Smooth muscle cell (in vitro differentiated cells): ENCODE data around the gene TOP2B. TPM values are rescaled to one million over a fixed set of nuclear protein-coding genes. Genes with fewer than 3 reads are reported as not detected.

Experiments used
- DNase-seq: peaks from one replicate; lab custom pipeline; 2025; ENCODE audit not compliant: unreplicated experiment; lab: John Stamatoyannopoulos, UW
- H2AFZ ChIP-seq: fragments of 200-600 bp; sonication (generic); 2 replicates; pipeline ENCODE4 v1.6.0; 2016; ENCODE audit warnings: antibody characterized with exemption, low read depth, mild to moderate bottlenecking
- H3F3A ChIP-seq: fragments of 200-600 bp; sonication (generic); 2 replicates; pipeline ENCODE4 v1.6.0; 2017; ENCODE audit warnings: antibody characterized with exemption, low read depth
- H3K27ac ChIP-seq: fragments of 200-600 bp; sonication (generic); 2 replicates; pipeline ENCODE4 v1.5.1; 2016; ENCODE audit warnings: low read depth, mild to moderate bottlenecking
- H3K27me3 ChIP-seq: fragments of 200-600 bp; sonication (generic); 2 replicates; pipeline ENCODE4 v1.6.1; 2016; ENCODE audit warnings: low read depth, mild to moderate bottlenecking
- H3K36me3 ChIP-seq: fragments of 200-600 bp; sonication (generic); 2 replicates; pipeline ENCODE4 v1.5.1; 2016; ENCODE audit warnings: low read depth
- H3K4me1 ChIP-seq: fragments of 200-600 bp; sonication (generic); 2 replicates; pipeline ENCODE4 v1.5.1; 2016; ENCODE audit warnings: low read depth
- H3K4me2 ChIP-seq: fragments of 200-600 bp; sonication (generic); 2 replicates; pipeline ENCODE4 v1.6.0; 2016; ENCODE audit warnings: mild to moderate bottlenecking
- H3K4me3 ChIP-seq: fragments of 200-600 bp; sonication (generic); 2 replicates; pipeline ENCODE4 v1.5.1; 2016; ENCODE audit warnings: mild to moderate bottlenecking
- H3K79me2 ChIP-seq: fragments of 200-600 bp; sonication (generic); 2 replicates; pipeline ENCODE4 v1.6.0; 2016; ENCODE audit warnings: low read depth, mild to moderate bottlenecking
- H3K9ac ChIP-seq: fragments of 200-600 bp; sonication (generic); 2 replicates; pipeline ENCODE4 v1.6.0; 2016; ENCODE audit warnings: low read depth
- H3K9me3 ChIP-seq: fragments of 200-600 bp; sonication (generic); replicated peaks from 2 replicates; pipeline ENCODE4 v1.5.1; 2016; ENCODE audit warnings: low read depth
- H4K20me1 ChIP-seq: fragments of 200-600 bp; sonication (generic); 2 replicates; pipeline ENCODE4 v1.6.0; 2016; ENCODE audit warnings: low read depth
- CTCF ChIP-seq: fragments of 200-600 bp; sonication (generic); IDR thresholded peaks from 2 replicates; pipeline ENCODE4 v1.5.1; 2017; ENCODE audit warnings: borderline replicate concordance, mild to moderate bottlenecking, antibody characterized with exemption; ENCODE audit not compliant: insufficient read depth, poor library complexity, severe bottlenecking
- WGBS: methylation state at CpG from one replicate; pipeline ENCODE4 v1.1.7; 2016; ENCODE audit warnings: low lambda C conversion rate; 5-methylcytosine and 5-hydroxymethylcytosine counted together
- polyA plus RNA-seq: library from polyadenylated mRNA; unstranded; fragments of >200 nt; fragmentation: Nextera tagmentation; extraction: Ambion mirVana; gene quantifications from 2 replicates; pipeline ENCODE4 v1.2.1, GENCODE V29; 2016
- total RNA-seq: library from RNA; depleted of rRNA; stranded (reverse); fragments of >200 nt; gene quantifications from 2 replicates; pipeline ENCODE4 v1.2.3, GENCODE V29; 2014

TOP2B gene
- total and polyA plus RNA-seq, 2 experiments from 2014 or later: 70.2 to 132 TPM

GRCh38 chr3:25683410-25683809 lies 18.7 kb upstream of the TOP2B start:
- no peaks in the 10 kb centered on the region for H3K36me3 ChIP-seq
- H3K9me3 ChIP-seq: no peaks in the 10 kb centered on the region
- DNase-seq: no peak
- WGBS: 88% methylated on average over 1 of the region's 1 CpG
- no peaks in the 10 kb centered on the region for H3K79me2 ChIP-seq
- no peaks in the 10 kb centered on the region for H3K27me3 ChIP-seq
- TF ChIP-seq CTCF: no peak
- no peak overlapping the region for H2AFZ ChIP-seq
- no peaks in the 10 kb centered on the region for H3K4me1 ChIP-seq
- no peak overlapping the region for H3K9ac ChIP-seq
- H3F3A ChIP-seq: no peaks in the 10 kb centered on the region
- no peak overlapping the region for H3K27ac ChIP-seq
- no peak overlapping the region for H3K4me2 ChIP-seq
- no peaks in the 10 kb centered on the region for H4K20me1 ChIP-seq
- no peak overlapping the region for H3K4me3 ChIP-seq

- Histone ChIP-seq H3F3A (no peaks in the 10 kb centered on the region), H3K79me2 (no peaks in the 10 kb centered on the region), H3K4me3 (no peak overlapping the region), H3K9ac (no peak overlapping the region), H3K4me1 (no peaks in the 10 kb centered on the region), H3K4me2 (no peak overlapping the region), H3K27ac (no peak overlapping the region), H3K36me3 (no peaks in the 10 kb centered on the region), H4K20me1 (no peaks in the 10 kb centered on the region), H2AFZ (no peak overlapping the region), H3K27me3 (no peaks in the 10 kb centered on the region), H3K9me3 (no peaks in the 10 kb centered on the region)
- 98% methylated on average over 3 of the region's 6 CpGs for WGBS
- DNase-seq: no peak
- TF ChIP-seq CTCF: no peak
Observed at GRCh38 chr3:25679642-25680302, 15.1 kb upstream of the TOP2B start.

- Histone ChIP-seq H3K36me3 (no peaks in the 10 kb centered on the region), H2AFZ (no peak overlapping the region), H3K4me1 (no peaks in the 10 kb centered on the region), H3K27me3 (no peaks in the 10 kb centered on the region), H3K79me2 (no peaks in the 10 kb centered on the region), H3K4me2 (no peak overlapping the region), H3K9ac (no peak overlapping the region), H3F3A (no peaks in the 10 kb centered on the region), H3K4me3 (no peak overlapping the region), H3K27ac (no peak overlapping the region), H4K20me1 (no peaks in the 10 kb centered on the region), H3K9me3 (no peaks in the 10 kb centered on the region)
- DNase-seq: no peak
- WGBS: no CpG with 5 or more reads among the region's 2 CpGs
- no peak for TF ChIP-seq CTCF
Observed at GRCh38 chr3:25679166-25679565, 14.5 kb upstream of the TOP2B start.

- no peak for DNase-seq
- no peak for TF ChIP-seq CTCF
- no peaks in the 10 kb centered on the region for H3K79me2 ChIP-seq
Observed at GRCh38 chr3:25678581-25678980, 13.9 kb upstream of the TOP2B start.

More at GRCh38 chr3:25678581-25678980, 13.9 kb upstream of the TOP2B start:
- Histone ChIP-seq H3K9ac (no peak overlapping the region), H3K27ac (no peak overlapping the region), H3K36me3 (no peaks in the 10 kb centered on the region), H3K4me2 (no peak overlapping the region), H3K9me3 (no peaks in the 10 kb centered on the region), H2AFZ (no peak overlapping the region), H3F3A (no peaks in the 10 kb centered on the region), H4K20me1 (no peaks in the 10 kb centered on the region), H3K27me3 (no peaks in the 10 kb centered on the region), H3K4me3 (no peak overlapping the region), H3K4me1 (no peaks in the 10 kb centered on the region)
